AG09309 (cell line): ENCODE data around the gene PIN4.

Experiments used
- DNase-seq: peaks from one replicate; pipeline ENCODE4 v3.0.0-alpha.2; 2010; ENCODE audit warnings: low read depth
- H3K4me3 ChIP-seq: 2 replicates; pipeline ENCODE4 v1.5.1; 2011; ENCODE audit warnings: mild to moderate bottlenecking, low read depth, low read length, moderate library complexity; ENCODE audit not compliant: control insufficient read depth
- CTCF ChIP-seq: IDR thresholded peaks from 2 replicates; pipeline ENCODE4 v1.5.1; 2011; ENCODE audit warnings: mild to moderate bottlenecking, low read depth, low read length, inconsistent platforms; ENCODE audit not compliant: insufficient read depth, control insufficient read depth; ENCODE audit errors: missing control alignments

PIN4 gene

GRCh38 chrX:72181178-72182125 is at the start of gene PIN4:
Gene PIN4, plus strand, starts transcription at chrX:72181757. Its CDS starts 29 bp downstream, at chrX:72181786.
- peak; percentile 92 for DNase-seq
- H3K4me3 ChIP-seq = peak within 1 kb of the TSS; percentile 75
- TF ChIP-seq CTCF = no peak

- H3K4me3 ChIP-seq = peak overlapping the region; percentile 27; the same call in 1 of the 2 replicates
- TF ChIP-seq CTCF = no peak
- DNase-seq = no peak
Measured at GRCh38 chrX:72132456-72132855, 49.1 kb upstream of the PIN4 start.

GRCh38 chrX:72133851-72134546 is 47.6 kb upstream of the PIN4 start:
- DNase-seq = no peak
- TF ChIP-seq CTCF = no peak
- no peak overlapping the region for H3K4me3 ChIP-seq

- TF ChIP-seq CTCF = no peak
- DNase-seq = no peak
- H3K4me3 ChIP-seq = no peak overlapping the region
Measured at GRCh38 chrX:72137846-72138495, 43.6 kb upstream of the PIN4 start.

GRCh38 chrX:72139538-72139937 is 42.0 kb upstream of the PIN4 start:
- no peak for DNase-seq
- TF ChIP-seq CTCF = no peak
- H3K4me3 ChIP-seq = no peak overlapping the region

GRCh38 chrX:72141372-72142004 is 40.1 kb upstream of the PIN4 start:
- no peak for DNase-seq
- H3K4me3 ChIP-seq = no peak overlapping the region
- TF ChIP-seq CTCF = no peak
